Measurements from ENCODE around the gene CCL26. TPM values are rescaled to one million over a fixed set of nuclear protein-coding genes. Genes with fewer than 3 reads are reported as not detected.

Gene CCL26
- total RNA-seq (2021) (not detected in 2 replicates), Bru-seq, nascent RNA (not detected), BruChase-seq, experiment 1, labeled RNA remaining after a 2-hour chase (percentile 8 among the genes with signal in this experiment), BruChase-seq, experiment 2, labeled RNA remaining after a 6-hour chase (percentile 11 among the genes with signal in this experiment)
- long read RNA-seq, partial matches to known transcripts: 0 of 2 reads
- long read RNA-seq, other reads (novel, unspliced or antisense): 0 of 2 reads

- H3K4me2 ChIP-seq: no peak within 1 kb of the TSS
- H3K79me2 ChIP-seq (ENCODE audit: low read depth): no peaks in the 10 kb centered on the region
- H3K4me1 ChIP-seq (replicated peaks; ENCODE audit: insufficient read depth): peaks cover 16% of the 10 kb centered on the region
- H3F3A ChIP-seq (ENCODE audit: insufficient read depth, low read depth): peaks cover 17% of the 10 kb centered on the region; the same call in 1 of the 2 replicates
- ChIA-PET CTCF (interaction anchor here (1.2 kb wide), 1 partner anchor 10 kb away, joined by 3 read pairs; no protein-coding TSS in a partner anchor), POLR2A (ENCODE audit: unreplicated experiment) (interaction anchor here (0.6 kb wide), 1 partner anchor 275 kb away, joined by 3 read pairs; the partner anchor contains the start of gene STYXL1)
- H3K27me3 ChIP-seq (ENCODE audit: insufficient read depth, low read depth): no peaks in the 10 kb centered on the region
- H3K27ac ChIP-seq: peak within 1 kb of the TSS; percentile 47
- H2AFZ ChIP-seq: 0 out of 2 replicates have a peak within 1 kb of the TSS, but pooled peaks have one; percentile 10
- BruUV-seq (replicated peaks): no TSS peak
- TF ChIP-seq EZH2 (IDR thresholded peaks at IDR 0.05; ENCODE audit: low read depth): no peak
- TF ChIP-seq CTCF (conservative IDR thresholded peaks at IDR 0.05): no peak
- H3K9me2 ChIP-seq (ENCODE audit: insufficient read depth): no peaks in the 10 kb centered on the region
- H3K9me3 ChIP-seq (ENCODE audit: insufficient read depth, low read depth): no peaks in the 10 kb centered on the region
- H3K36me3 ChIP-seq (ENCODE audit: low read depth): no peaks in the 10 kb centered on the region
- DNase-seq: peak; percentile 68 to 77
- H3K4me3 ChIP-seq: no peak within 1 kb of the TSS
- intact Hi-C loops (cut with micrococcal nuclease; ENCODE audit: unreplicated experiment): loop anchor here (10.0 kb wide), 1 partner anchor 72 kb away; no protein-coding TSS in a partner anchor
- no peaks in the 10 kb centered on the region for H4K20me1 ChIP-seq (ENCODE audit: insufficient read depth)
These were observed at the start of gene CCL26 for GRCh38 chr7:75772081-75773077. Gene CCL26 (minus strand): TSS chr7:75772211. CDS start chr7:75772176, 35 bp downstream.

- H3K9me2 ChIP-seq (ENCODE audit: insufficient read depth): no peaks in the 10 kb centered on the region
- no peaks in the 10 kb centered on the region for H3F3A ChIP-seq (ENCODE audit: insufficient read depth, low read depth)
- H2AFZ ChIP-seq: no peak overlapping the region
- POLR2A ChIA-PET (ENCODE audit: unreplicated experiment): no interaction called here
- peaks cover 10% of the 10 kb centered on the region for H3K4me1 ChIP-seq (replicated peaks; ENCODE audit: insufficient read depth)
- H3K36me3 ChIP-seq (ENCODE audit: low read depth): no peaks in the 10 kb centered on the region
- H4K20me1 ChIP-seq (ENCODE audit: insufficient read depth): no peaks in the 10 kb centered on the region
- DNase-seq: no peak
- no peak overlapping the region for H3K4me2 ChIP-seq
- H3K4me3 ChIP-seq: no peak overlapping the region
- TF ChIP-seq CTCF (conservative IDR thresholded peaks at IDR 0.05) (no peak), EZH2 (IDR thresholded peaks at IDR 0.05; ENCODE audit: low read depth) (no peak)
- BruUV-seq (replicated peaks): no TSS peak
- H3K9me3 ChIP-seq (ENCODE audit: insufficient read depth, low read depth): no peaks in the 10 kb centered on the region
- no peaks in the 10 kb centered on the region for H3K79me2 ChIP-seq (ENCODE audit: low read depth)
- H3K27ac ChIP-seq: no peak overlapping the region
- H3K27me3 ChIP-seq (ENCODE audit: insufficient read depth, low read depth): no peaks in the 10 kb centered on the region
- CTCF ChIA-PET: no interaction called here
- intact Hi-C loops (cut with micrococcal nuclease; ENCODE audit: unreplicated experiment): no loop called here
These were observed 48.7 kb upstream of the CCL26 start for GRCh38 chr7:75820688-75821087.

- ChIA-PET POLR2A (ENCODE audit: unreplicated experiment) (no interaction called here), CTCF (no interaction called here)
- H3K4me3 ChIP-seq: no peak overlapping the region
- H4K20me1 ChIP-seq (ENCODE audit: insufficient read depth): no peaks in the 10 kb centered on the region
- H3K36me3 ChIP-seq (ENCODE audit: low read depth): no peaks in the 10 kb centered on the region
- DNase-seq: no peak
- no peaks in the 10 kb centered on the region for H3F3A ChIP-seq (ENCODE audit: insufficient read depth, low read depth)
- H3K4me1 ChIP-seq (replicated peaks; ENCODE audit: insufficient read depth): peaks cover 10% of the 10 kb centered on the region
- no peak overlapping the region for H3K4me2 ChIP-seq
- no peak for TF ChIP-seq CTCF (conservative IDR thresholded peaks at IDR 0.05)
- TF ChIP-seq EZH2 (IDR thresholded peaks at IDR 0.05; ENCODE audit: low read depth): no peak
- peaks cover 6% of the 10 kb centered on the region for H3K27me3 ChIP-seq (ENCODE audit: insufficient read depth, low read depth)
- H2AFZ ChIP-seq: no peak overlapping the region
- H3K79me2 ChIP-seq (ENCODE audit: low read depth): no peaks in the 10 kb centered on the region
- no peak overlapping the region for H3K27ac ChIP-seq
- no peaks in the 10 kb centered on the region for H3K9me2 ChIP-seq (ENCODE audit: insufficient read depth)
- BruUV-seq (replicated peaks): no TSS peak
- intact Hi-C loops (cut with micrococcal nuclease; ENCODE audit: unreplicated experiment): no loop called here
- H3K9me3 ChIP-seq (ENCODE audit: insufficient read depth, low read depth): no peaks in the 10 kb centered on the region
These were observed 47.7 kb upstream of the CCL26 start for GRCh38 chr7:75819711-75820110.
